RWPE2 (cell line): ENCODE measurements around the gene CTNS.

Experiments used
- ATAC-seq: fragments of 200-7000 bp; cut with Tn5 transposase; 3 replicates; pipeline ENCODE4 v1.9.1; 2021; ENCODE audit warnings: low read depth
- DNase-seq: peaks from one replicate; pipeline ENCODE4 v3.0.0-alpha.2; 2020; ENCODE audit warnings: low spot score
- H3K27ac ChIP-seq: fragments of 450-650 bp; 2 replicates; pipeline ENCODE4 v1.5.1; 2017; ENCODE audit warnings: mild to moderate bottlenecking; ENCODE audit not compliant: poor library complexity, severe bottlenecking
- H3K27me3 ChIP-seq: fragments of 250-450 bp; sonication (Bioruptor Pico); 2 replicates; pipeline ENCODE4 v1.5.1; 2021; ENCODE audit warnings: mild to moderate bottlenecking, moderate library complexity; ENCODE audit not compliant: insufficient read depth, poor library complexity, severe bottlenecking
- H3K36me3 ChIP-seq: fragments of 250-450 bp; sonication (Bioruptor Pico); 2 replicates; pipeline ENCODE4 v1.5.1; 2020; ENCODE audit warnings: low read depth, mild to moderate bottlenecking, moderate library complexity
- H3K4me1 ChIP-seq: fragments of 250-450 bp; sonication (Bioruptor Pico); 2 replicates; pipeline ENCODE4 v1.5.1; 2021; ENCODE audit warnings: mild to moderate bottlenecking, moderate library complexity; ENCODE audit not compliant: insufficient read depth, poor library complexity, severe bottlenecking
- H3K4me3 ChIP-seq: fragments of 250-450 bp; sonication (Bioruptor Pico); 2 replicates; pipeline ENCODE4 v1.5.1; 2021; ENCODE audit warnings: mild to moderate bottlenecking, moderate library complexity; ENCODE audit not compliant: severe bottlenecking
- H3K9me3 ChIP-seq: fragments of 250-450 bp; sonication (Bioruptor Pico); 2 replicates; pipeline ENCODE4 v1.5.1; 2021; ENCODE audit warnings: mild to moderate bottlenecking, moderate library complexity; ENCODE audit not compliant: severe bottlenecking
- TF ChIP-seq, protein P1 (sequence below): fragments of 450-650 bp; IDR thresholded peaks from one replicate; pipeline ENCODE4 v1.5.1; 2017; ENCODE audit warnings: mild to moderate bottlenecking, moderate library complexity; ENCODE audit not compliant: poor library complexity, severe bottlenecking

Gene CTNS

DNA sequence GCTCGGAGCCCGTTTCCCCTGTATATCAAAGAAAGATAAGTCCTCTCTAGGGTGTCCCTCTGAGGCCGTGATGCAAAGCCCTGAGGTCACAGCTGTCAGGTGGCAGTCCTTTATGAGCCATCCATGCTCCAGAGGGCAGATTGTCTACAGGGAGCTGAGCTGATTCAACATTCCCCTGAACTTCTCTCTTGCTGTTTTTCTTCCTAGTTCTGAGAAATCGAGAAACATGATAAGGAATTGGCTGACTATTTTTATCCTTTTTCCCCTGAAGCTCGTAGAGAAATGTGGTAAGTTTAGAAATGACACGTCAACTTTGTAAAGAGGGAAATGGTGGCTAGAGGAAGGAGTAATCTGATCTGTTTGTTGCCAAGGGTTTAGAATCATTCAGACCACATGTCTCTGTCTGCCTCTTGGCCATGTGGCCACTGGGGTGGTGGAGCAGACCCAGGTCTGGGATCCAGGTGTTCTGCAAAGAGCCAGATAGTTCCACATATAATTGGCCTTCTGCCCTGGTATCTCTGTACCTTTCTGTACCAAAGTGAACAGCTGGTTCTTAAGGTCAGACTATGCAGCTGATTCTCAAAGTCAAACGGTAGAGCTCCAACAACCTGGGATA, 3.5 kb downstream of the CTNS start:
- no peak for DNase-seq
- Histone ChIP-seq H3K4me1 (peaks cover 4% of the 10 kb centered on the region), H3K27me3 (no peaks in the 10 kb centered on the region), H3K27ac (no peak overlapping the region), H3K9me3 (no peaks in the 10 kb centered on the region), H3K36me3 (0 out of 2 replicates have a peak, but pooled peaks cover 3% of the 10 kb centered on the region), H3K4me3 (no peak overlapping the region)
- no peak for ATAC-seq
- TF ChIP-seq, protein P1, sequence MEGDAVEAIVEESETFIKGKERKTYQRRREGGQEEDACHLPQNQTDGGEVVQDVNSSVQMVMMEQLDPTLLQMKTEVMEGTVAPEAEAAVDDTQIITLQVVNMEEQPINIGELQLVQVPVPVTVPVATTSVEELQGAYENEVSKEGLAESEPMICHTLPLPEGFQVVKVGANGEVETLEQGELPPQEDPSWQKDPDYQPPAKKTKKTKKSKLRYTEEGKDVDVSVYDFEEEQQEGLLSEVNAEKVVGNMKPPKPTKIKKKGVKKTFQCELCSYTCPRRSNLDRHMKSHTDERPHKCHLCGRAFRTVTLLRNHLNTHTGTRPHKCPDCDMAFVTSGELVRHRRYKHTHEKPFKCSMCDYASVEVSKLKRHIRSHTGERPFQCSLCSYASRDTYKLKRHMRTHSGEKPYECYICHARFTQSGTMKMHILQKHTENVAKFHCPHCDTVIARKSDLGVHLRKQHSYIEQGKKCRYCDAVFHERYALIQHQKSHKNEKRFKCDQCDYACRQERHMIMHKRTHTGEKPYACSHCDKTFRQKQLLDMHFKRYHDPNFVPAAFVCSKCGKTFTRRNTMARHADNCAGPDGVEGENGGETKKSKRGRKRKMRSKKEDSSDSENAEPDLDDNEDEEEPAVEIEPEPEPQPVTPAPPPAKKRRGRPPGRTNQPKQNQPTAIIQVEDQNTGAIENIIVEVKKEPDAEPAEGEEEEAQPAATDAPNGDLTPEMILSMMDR: no peak

DNA sequence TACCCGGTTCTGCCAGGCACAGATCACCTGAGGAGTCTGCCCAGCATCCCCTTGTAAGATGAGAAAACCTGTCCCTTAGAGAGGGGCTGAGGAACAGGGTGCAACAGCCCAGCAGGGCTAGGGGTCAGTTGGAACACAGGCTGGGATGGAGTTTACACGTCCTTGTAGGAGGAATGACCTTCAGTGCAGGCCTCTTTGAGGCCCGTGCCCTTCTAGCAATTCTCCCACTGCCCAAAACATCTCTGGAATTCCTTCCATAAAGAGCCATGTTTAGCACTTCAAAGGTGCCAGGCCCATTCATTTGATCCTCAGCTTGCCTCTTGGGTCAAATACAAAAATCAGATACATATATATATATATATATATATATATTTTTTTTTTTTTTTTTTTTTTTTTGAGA, 4.5 kb downstream of the CTNS start:
- TF ChIP-seq, protein P1: no peak
- H3K36me3 ChIP-seq: 0 out of 2 replicates have a peak, but pooled peaks cover 3% of the 10 kb centered on the region
- no peak overlapping the region for H3K4me3 ChIP-seq
- no peak overlapping the region for H3K27ac ChIP-seq
- DNase-seq: no peak
- ATAC-seq: no peak
- H3K27me3 ChIP-seq: no peaks in the 10 kb centered on the region
- no peaks in the 10 kb centered on the region for H3K4me1 ChIP-seq
- H3K9me3 ChIP-seq: no peaks in the 10 kb centered on the region

DNA sequence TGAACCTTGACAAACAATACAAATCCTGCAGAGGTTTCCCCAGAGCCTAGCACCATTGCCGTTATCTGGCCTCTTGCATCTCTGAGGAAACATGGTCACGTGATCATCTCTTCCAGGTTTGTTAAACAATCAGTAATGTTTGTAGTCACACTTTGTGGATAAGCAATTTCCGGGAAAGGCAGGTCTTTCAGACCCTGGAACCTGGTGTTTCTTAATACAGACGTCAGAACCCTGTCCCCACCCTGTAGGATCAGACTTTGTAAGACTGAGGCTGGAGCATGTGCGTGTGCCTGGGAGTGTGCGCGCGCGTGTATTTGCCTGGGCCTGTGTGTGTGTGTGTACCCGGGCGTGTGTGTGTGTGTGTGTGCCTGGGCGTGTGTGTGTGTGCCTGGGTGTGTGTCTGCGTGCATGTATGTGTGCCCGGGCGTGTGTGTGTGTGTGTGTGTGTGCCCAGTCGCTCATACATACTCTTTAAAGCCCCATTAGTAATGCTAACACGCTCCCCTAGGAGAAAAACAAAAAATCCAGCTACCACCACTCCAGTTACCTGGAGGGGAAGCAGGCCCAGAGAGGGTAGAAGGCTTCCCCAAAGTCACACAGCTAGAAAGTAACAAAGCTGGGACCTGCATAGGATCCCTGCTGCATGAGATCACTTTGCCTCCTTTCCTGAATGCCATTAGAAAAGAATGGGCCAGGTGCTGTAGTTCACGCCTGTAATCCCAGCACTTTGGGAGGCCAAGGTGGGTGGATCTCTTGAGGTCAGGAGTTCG, 5.3 kb downstream of the CTNS start:
- H3K27ac ChIP-seq: no peak overlapping the region
- no peak for DNase-seq
- H3K27me3 ChIP-seq: no peaks in the 10 kb centered on the region

DNA sequence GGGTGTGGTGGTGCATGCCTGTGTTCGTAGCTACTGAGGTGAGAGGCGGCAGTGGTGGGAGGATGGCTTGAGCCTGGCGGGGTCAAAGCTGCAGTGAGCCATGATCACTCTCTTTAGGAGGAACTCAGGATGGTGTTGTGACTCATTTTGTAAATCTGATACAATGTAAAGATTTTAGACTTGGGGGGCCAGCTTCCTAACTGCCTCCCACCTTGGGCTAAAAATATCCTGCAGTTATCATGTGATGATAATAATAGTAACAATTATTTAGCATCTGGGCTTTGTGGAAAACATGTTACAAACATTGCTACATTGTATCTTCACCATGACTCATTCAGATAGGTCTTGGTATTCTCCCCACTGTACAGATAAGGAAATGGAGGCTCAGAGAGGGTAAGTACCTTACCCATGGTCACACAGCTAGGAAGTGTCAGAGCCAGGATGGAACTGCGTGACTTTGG, 7.4 kb downstream of the CTNS start:
- ATAC-seq (no peak), DNase-seq (no peak)
- TF ChIP-seq, protein P1: no peak
- Histone ChIP-seq H3K27ac (no peak overlapping the region), H3K27me3 (no peaks in the 10 kb centered on the region), H3K4me1 (no peaks in the 10 kb centered on the region), H3K36me3 (0 out of 2 replicates have a peak, but pooled peaks cover 3% of the 10 kb centered on the region), H3K4me3 (no peak overlapping the region), H3K9me3 (no peaks in the 10 kb centered on the region)

More for the DNA sequence above, 5.3 kb downstream of the CTNS start:
- ATAC-seq: no peak
- Histone ChIP-seq H3K36me3 (0 out of 2 replicates have a peak, but pooled peaks cover 3% of the 10 kb centered on the region), H3K4me3 (no peak overlapping the region), H3K9me3 (no peaks in the 10 kb centered on the region), H3K4me1 (no peaks in the 10 kb centered on the region)
- TF ChIP-seq, protein P1: no peak

DNA sequence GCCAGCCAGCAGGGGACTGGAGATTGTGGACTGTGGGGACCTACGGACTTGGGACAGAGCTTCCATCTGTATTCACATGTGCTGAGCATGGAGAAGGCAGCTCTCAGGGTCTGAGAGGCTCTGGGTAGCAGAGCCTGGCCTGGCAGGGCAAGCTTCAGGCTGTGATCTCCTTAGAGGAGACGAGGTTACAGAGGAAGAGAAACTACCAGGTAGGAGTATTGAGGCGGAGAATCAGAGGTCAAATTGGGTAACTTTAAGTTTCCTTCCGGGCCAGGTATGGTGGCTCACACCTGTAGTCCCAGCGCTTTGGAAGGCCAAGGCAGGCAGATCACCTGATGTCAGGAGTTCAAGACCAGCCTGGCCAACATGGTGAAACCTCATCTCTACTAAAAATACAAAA, 8.8 kb downstream of the CTNS start:
- DNase-seq (no peak), ATAC-seq (no peak)
- H3K4me3 ChIP-seq: no peak overlapping the region
- TF ChIP-seq, protein P1: no peak
- H3K4me1 ChIP-seq: no peaks in the 10 kb centered on the region
- H3K36me3 ChIP-seq: peaks cover 9% of the 10 kb centered on the region; the same call in 1 of the 2 replicates
- no peaks in the 10 kb centered on the region for H3K9me3 ChIP-seq
- no peak overlapping the region for H3K27ac ChIP-seq
- no peaks in the 10 kb centered on the region for H3K27me3 ChIP-seq
